Gastroesophageal sphincter (tissue), 4 donors: ENCODE results near the gene ALK. TPM values are rescaled to one million over a fixed set of nuclear protein-coding genes. Genes with fewer than 3 reads are reported as not detected.

Source experiments
- ATAC-seq: fragments of 150-250 bp; one replicate; pipeline ENCODE4 v1.9.1; 2016; ENCODE audit warnings: mild to moderate bottlenecking, moderate library complexity
- H3K27ac ChIP-seq, 4 donors: fragments of 200-600 bp; sonication (generic) in 3 of 4; 1 replicate in 3 of 4; 2 replicates in 1 of 4; pipeline ENCODE4 v1.5.1; 2016 to 2019
- H3K27me3 ChIP-seq: fragments of 200-600 bp; sonication (generic); one replicate; pipeline ENCODE4 v1.5.1; 2019
- H3K36me3 ChIP-seq, 2 donors: fragments of 200-600 bp; sonication (generic); one replicate each; pipeline ENCODE4 v1.5.1; 2019; ENCODE audit warnings: control low read depth in 1 of 2
- H3K4me1 ChIP-seq, 3 donors: fragments of 200-600 bp; sonication (generic); 1 replicate in 2 of 3; 2 replicates in 1 of 3; pipeline ENCODE4 v1.5.1; 2016 to 2019; ENCODE audit warnings: control low read depth in 2 of 3
- H3K4me3 ChIP-seq, 2 donors: fragments of 200-600 bp; sonication (generic); one replicate each; pipeline ENCODE4 v1.5.1; 2019; ENCODE audit warnings: mild to moderate bottlenecking in 1 of 2, moderate library complexity in 1 of 2
- H3K9me3 ChIP-seq, 3 donors: fragments of 200-600 bp; sonication (generic); one replicate each; pipeline ENCODE4 v1.5.1; 2017 to 2019; ENCODE audit warnings: control low read depth in 2 of 3
- EP300 ChIP-seq: sonication (generic); formaldehyde crosslinking; IDR thresholded peaks from one replicate; pipeline ENCODE4 v1.6.1; 2017; ENCODE audit warnings: antibody characterized with exemption, mild to moderate bottlenecking
- POLR2A ChIP-seq, 2 donors: fragments of 450-650 bp; IDR thresholded peaks; one replicate each; pipeline ENCODE4 v1.6.1; 2017; ENCODE audit warnings: antibody characterized with exemption in 2 of 2, mild to moderate bottlenecking in 2 of 2, moderate library complexity in 1 of 2
- POLR2AphosphoS5 ChIP-seq: sonication (generic); formaldehyde crosslinking; IDR thresholded peaks from one replicate; pipeline ENCODE4 v1.6.1; 2017; ENCODE audit warnings: antibody characterized with exemption
- WGBS, 2 donors: methylation state at CpG; one replicate each; pipeline ENCODE4 v1.1.5; 2018; ENCODE audit warnings: low coverage in 1 of 2; 5-methylcytosine and 5-hydroxymethylcytosine counted together
- total RNA-seq, 4 donors: library from RNA; depleted of rRNA; stranded (reverse); fragments of >200 nt; gene quantifications; one replicate each; pipeline ENCODE4 v1.1.0, GENCODE V29; 2016
- TF ChIP-seq, protein P1 (sequence below), 4 experiments: fragments of 200-600 bp in 2 of 4; fragments of 450-650 bp in 2 of 4; sonication (generic) in 1 of 4; IDR thresholded peaks; one replicate each; pipeline ENCODE4 v1.5.1; 2017 to 2019; ENCODE audit warnings: antibody characterized with exemption in 4 of 4, mild to moderate bottlenecking in 2 of 4, moderate library complexity in 2 of 4

The ALK gene
- total RNA-seq, 4 donors from 2014 or later = 0.94 to 1.6 (median 1.1) TPM

GRCh38 chr2:29368659-29369040, 552.7 kb downstream of the ALK start:
- no peak for ATAC-seq
- Histone ChIP-seq H3K4me1 (no peaks in the 10 kb centered on the region), H3K9me3 (no peaks in the 10 kb centered on the region), H3K4me3 (no peak overlapping the region), H3K36me3 (no peaks in the 10 kb centered on the region), H3K27ac (no peak overlapping the region), H3K27me3 (peaks cover 21% of the 10 kb centered on the region)
- WGBS, 2 donors = 57 to 61% methylated on average over 3 of the region's 3 CpGs
- TF ChIP-seq EP300 = no peak
- no peak for TF ChIP-seq POLR2AphosphoS5
- no peak for TF ChIP-seq POLR2A (IDR thresholded peaks at IDR 0.05)
- TF ChIP-seq, protein P1, sequence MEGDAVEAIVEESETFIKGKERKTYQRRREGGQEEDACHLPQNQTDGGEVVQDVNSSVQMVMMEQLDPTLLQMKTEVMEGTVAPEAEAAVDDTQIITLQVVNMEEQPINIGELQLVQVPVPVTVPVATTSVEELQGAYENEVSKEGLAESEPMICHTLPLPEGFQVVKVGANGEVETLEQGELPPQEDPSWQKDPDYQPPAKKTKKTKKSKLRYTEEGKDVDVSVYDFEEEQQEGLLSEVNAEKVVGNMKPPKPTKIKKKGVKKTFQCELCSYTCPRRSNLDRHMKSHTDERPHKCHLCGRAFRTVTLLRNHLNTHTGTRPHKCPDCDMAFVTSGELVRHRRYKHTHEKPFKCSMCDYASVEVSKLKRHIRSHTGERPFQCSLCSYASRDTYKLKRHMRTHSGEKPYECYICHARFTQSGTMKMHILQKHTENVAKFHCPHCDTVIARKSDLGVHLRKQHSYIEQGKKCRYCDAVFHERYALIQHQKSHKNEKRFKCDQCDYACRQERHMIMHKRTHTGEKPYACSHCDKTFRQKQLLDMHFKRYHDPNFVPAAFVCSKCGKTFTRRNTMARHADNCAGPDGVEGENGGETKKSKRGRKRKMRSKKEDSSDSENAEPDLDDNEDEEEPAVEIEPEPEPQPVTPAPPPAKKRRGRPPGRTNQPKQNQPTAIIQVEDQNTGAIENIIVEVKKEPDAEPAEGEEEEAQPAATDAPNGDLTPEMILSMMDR (IDR thresholded peaks at IDR 0.05) = no peak

GRCh38 chr2:29367986-29368658, 553.3 kb downstream of the ALK start:
- H3K4me1 ChIP-seq = no peaks in the 10 kb centered on the region
- no peak for ATAC-seq
- no peak for TF ChIP-seq EP300
- no peak for TF ChIP-seq POLR2A (IDR thresholded peaks at IDR 0.05)
- TF ChIP-seq, protein P1 (IDR thresholded peaks at IDR 0.05) = no peak
- TF ChIP-seq POLR2AphosphoS5 = no peak

DNA sequence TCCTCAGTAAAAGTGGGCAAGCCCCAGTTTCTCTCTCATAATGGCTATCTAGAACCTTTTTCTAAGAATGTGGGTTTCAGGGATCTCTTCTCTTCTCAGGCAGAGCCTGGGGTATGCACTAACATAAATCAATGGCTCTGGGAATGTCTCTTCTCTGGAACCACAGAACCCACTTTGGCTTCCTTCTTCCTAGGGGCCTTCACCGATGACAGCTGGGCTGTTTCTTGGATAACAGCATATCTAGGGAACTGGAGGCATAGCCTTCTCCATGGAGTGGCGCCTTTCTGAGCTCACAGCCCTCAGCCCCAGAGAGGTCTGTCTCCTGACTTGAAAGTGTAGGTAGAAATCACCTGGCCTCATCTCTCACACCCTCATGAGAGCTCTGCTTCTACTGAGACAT, 558.3 kb downstream of the ALK start:
- TF ChIP-seq EP300 (no peak), POLR2AphosphoS5 (no peak), POLR2A (IDR thresholded peaks at IDR 0.05) (no peak)
- Histone ChIP-seq H3K36me3 (no peaks in the 10 kb centered on the region), H3K27me3 (peaks cover 2% of the 10 kb centered on the region), H3K4me1 (no peaks in the 10 kb centered on the region), H3K27ac (no peak overlapping the region), H3K4me3 (no peak overlapping the region), H3K9me3 (no peaks in the 10 kb centered on the region)
- no CpG with 5 or more reads among the region's 2 CpGs for WGBS, 2 donors
- no peak for ATAC-seq

More at GRCh38 chr2:29367986-29368658, 553.3 kb downstream of the ALK start:
- Histone ChIP-seq H3K4me3 (no peak overlapping the region), H3K36me3 (no peaks in the 10 kb centered on the region), H3K9me3 (no peaks in the 10 kb centered on the region), H3K27ac (no peak overlapping the region), H3K27me3 (peaks cover 21% of the 10 kb centered on the region)
- WGBS, 2 donors = 40 to 74% methylated on average over 1 to 3 of the region's 3 CpGs

DNA sequence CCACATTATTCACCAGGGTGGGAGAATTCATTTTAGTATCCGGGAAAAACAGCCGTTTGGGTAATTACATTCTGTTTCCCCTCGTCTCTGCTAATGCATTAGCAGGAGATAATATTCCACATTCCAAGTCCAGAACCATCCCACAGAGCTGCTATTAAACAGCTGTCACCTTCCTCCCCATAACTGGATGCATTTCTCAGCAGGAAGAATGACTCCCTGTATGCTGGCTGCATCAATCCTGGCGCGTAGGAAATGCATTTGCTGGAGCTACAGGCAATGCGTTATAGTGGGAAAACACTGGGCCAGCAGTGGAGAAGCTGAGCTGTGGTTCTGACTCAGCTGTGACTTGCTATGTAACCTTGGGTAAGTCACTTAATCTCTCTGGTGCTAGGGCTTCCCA, 560.2 kb downstream of the ALK start:
- Histone ChIP-seq H3K4me3 (no peak overlapping the region), H3K36me3 (no peaks in the 10 kb centered on the region), H3K9me3 (no peaks in the 10 kb centered on the region), H3K27ac (no peak overlapping the region), H3K27me3 (no peaks in the 10 kb centered on the region), H3K4me1 (no peaks in the 10 kb centered on the region)
- TF ChIP-seq, protein P1 (IDR thresholded peaks at IDR 0.05) = no peak
- TF ChIP-seq POLR2AphosphoS5 = no peak
- TF ChIP-seq POLR2A (IDR thresholded peaks at IDR 0.05) = no peak
- TF ChIP-seq EP300 = no peak
- ATAC-seq = no peak
- WGBS, 2 donors = 49 to 50% methylated on average over 2 to 3 of the region's 6 CpGs

DNA sequence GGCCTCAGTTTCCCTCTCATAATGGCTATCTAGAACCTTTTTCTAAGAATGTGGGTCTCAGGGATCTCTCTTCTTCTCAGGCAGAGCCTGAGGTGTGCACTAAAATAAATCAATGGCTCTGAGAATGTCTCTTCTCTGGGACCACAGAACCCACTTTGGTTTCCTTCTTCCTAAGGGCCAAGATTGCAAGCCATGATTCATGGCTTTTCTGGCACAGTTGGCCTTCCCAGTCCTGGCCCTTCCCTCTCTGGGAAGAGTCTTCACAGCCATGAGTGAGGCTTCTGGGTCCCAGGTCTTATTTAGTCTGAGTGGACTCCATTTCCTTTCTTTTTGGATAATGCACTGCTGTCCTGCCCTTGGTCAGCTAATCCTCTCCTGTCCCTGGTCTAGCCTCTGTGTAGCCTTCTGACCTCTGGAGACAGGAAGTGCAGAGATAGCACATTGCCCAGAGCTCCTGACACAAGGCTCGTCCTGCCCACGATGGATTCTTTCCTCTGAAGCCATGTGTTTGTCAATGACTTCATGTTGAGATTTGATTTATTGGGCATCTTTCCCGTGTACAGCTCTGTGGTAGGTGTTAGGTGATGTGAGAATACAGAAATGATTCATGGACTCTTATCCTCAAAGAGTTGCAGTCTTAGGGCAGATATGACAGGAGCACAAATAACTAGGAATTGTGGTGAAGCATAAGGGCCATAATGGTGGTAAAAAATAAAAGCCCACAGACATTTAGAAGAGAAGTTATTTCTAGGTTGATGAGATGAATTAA, 561.2 kb downstream of the ALK start:
- no peaks in the 10 kb centered on the region for H3K9me3 ChIP-seq
- WGBS, 2 donors = 21 to 29% methylated on average over 1 to 3 of the region's 3 CpGs
- H3K4me3 ChIP-seq = no peak overlapping the region
- H3K4me1 ChIP-seq = no peaks in the 10 kb centered on the region
- ATAC-seq = no peak
- no peak for TF ChIP-seq POLR2A (IDR thresholded peaks at IDR 0.05)
- no peak for TF ChIP-seq POLR2AphosphoS5
- no peak for TF ChIP-seq EP300
- TF ChIP-seq, protein P1 (IDR thresholded peaks at IDR 0.05) = no peak
- H3K36me3 ChIP-seq = no peaks in the 10 kb centered on the region
- no peak overlapping the region for H3K27ac ChIP-seq
- no peaks in the 10 kb centered on the region for H3K27me3 ChIP-seq
